Measurements from ENCODE around the gene CCND2.

DNA sequence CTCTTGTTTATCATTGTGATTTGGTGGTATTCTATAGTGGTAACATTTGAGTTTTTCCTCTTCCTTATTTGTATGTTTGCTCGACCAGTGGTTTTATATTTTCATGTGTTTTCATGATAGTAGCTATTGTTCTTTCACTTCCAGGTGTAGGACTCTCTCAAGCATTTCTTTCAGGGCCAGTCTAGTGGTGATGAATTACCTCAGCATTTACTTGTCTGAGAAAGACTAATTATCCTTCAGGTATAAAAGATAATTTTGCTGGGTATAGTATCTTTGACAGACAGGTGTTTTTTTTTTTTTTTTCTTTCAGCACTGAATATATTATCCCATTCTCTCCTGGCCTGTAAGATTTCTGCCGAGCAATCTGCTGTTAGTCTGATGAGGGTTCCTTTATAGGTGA lies 35.0 kb upstream of the CCND2 start:
- TF ChIP-seq, protein P1, sequence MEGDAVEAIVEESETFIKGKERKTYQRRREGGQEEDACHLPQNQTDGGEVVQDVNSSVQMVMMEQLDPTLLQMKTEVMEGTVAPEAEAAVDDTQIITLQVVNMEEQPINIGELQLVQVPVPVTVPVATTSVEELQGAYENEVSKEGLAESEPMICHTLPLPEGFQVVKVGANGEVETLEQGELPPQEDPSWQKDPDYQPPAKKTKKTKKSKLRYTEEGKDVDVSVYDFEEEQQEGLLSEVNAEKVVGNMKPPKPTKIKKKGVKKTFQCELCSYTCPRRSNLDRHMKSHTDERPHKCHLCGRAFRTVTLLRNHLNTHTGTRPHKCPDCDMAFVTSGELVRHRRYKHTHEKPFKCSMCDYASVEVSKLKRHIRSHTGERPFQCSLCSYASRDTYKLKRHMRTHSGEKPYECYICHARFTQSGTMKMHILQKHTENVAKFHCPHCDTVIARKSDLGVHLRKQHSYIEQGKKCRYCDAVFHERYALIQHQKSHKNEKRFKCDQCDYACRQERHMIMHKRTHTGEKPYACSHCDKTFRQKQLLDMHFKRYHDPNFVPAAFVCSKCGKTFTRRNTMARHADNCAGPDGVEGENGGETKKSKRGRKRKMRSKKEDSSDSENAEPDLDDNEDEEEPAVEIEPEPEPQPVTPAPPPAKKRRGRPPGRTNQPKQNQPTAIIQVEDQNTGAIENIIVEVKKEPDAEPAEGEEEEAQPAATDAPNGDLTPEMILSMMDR (conservative IDR thresholded peaks at IDR 0.05; ENCODE audit: low read depth in 2 of 2), result no peak
- no peak for TF ChIP-seq EZH2 (IDR thresholded peaks at IDR 0.05; ENCODE audit: low read depth, unreplicated experiment)
- no peak for TF ChIP-seq POLR2AphosphoS5 (IDR thresholded peaks at IDR 0.05; ENCODE audit: low read depth)
- no peak for TF ChIP-seq JUNB (IDR thresholded peaks at IDR 0.05; ENCODE audit: unreplicated experiment)
- TF ChIP-seq CREB1 (CRISPR knock-in tag; IDR thresholded peaks at IDR 0.05; ENCODE audit: low read depth), result no peak
